Activated T-helper 1 cell treated with anti-CD3 and anti-CD28 coated beads, Interleukin-12 subunit alpha, Interleukin-12 subunit beta, Interleukin-2, Interleukin-4 antibody, amounts not matched to agents 30 ng/mL and 10 ng/mL and 1 ng/mL, durations not matched to agents 14 hours and 24 hours and 36 hours (primary cell): Measurements from ENCODE around the gene SLC26A2. TPM values are rescaled to one million over a fixed set of nuclear protein-coding genes. Genes with fewer than 3 reads are reported as not detected.
"Not testable (repeated sequence)": the region's sequence is repeated elsewhere in the genome, so short reads cannot be mapped to it uniquely, and the experiment has no call there.

ENCODE experiments used
- DNase-seq: peaks from one replicate; pipeline ENCODE4 v3.0.0; 2021; ENCODE audit warnings: low spot score
- H3K27ac Mint-ChIP-seq: one replicate; pipeline ENCODE4 v1.8.0; 2021; ENCODE audit warnings: mild to moderate bottlenecking, mixed read lengths
- H3K27me3 Mint-ChIP-seq: one replicate; pipeline ENCODE4 v1.8.0; 2022; ENCODE audit warnings: mild to moderate bottlenecking, moderate library complexity, mixed read lengths; ENCODE audit not compliant: insufficient read depth
- H3K36me3 Mint-ChIP-seq: one replicate; pipeline ENCODE4 v1.8.0; 2021; ENCODE audit warnings: low read depth, mixed read lengths
- H3K4me1 Mint-ChIP-seq: one replicate; pipeline ENCODE4 v1.8.0; 2021; ENCODE audit warnings: low read depth, mixed read lengths
- H3K4me3 Mint-ChIP-seq: one replicate; pipeline ENCODE4 v1.8.0; 2021; ENCODE audit warnings: mild to moderate bottlenecking, moderate library complexity, mixed read lengths
- H3K9me3 Mint-ChIP-seq: one replicate; pipeline ENCODE4 v1.8.0; 2021; ENCODE audit warnings: mixed read lengths
- intact Hi-C: fragments of 100-400 bp; cut with micrococcal nuclease; formaldehyde crosslinking; loops from one replicate; pipeline ENCODE4 v1.15.1; 2024
- total RNA-seq: library from RNA; stranded (reverse); gene quantifications from 2 replicates; pipeline ENCODE4 v1.2.3, GENCODE V29; 2022

SLC26A2 gene
- total RNA-seq, 1 donor from 2014 or later: 9.3 TPM

GRCh38 chr5:149940941-149941644, 19.5 kb upstream of the SLC26A2 start:
- H3K9me3 Mint-ChIP-seq: no peaks in the 10 kb centered on the region
- no peak overlapping the region for H3K4me3 Mint-ChIP-seq
- H3K36me3 Mint-ChIP-seq: no peaks in the 10 kb centered on the region
- H3K4me1 Mint-ChIP-seq: no peaks in the 10 kb centered on the region
- H3K27me3 Mint-ChIP-seq: no peaks in the 10 kb centered on the region
- no peak for DNase-seq
- intact Hi-C loops: no loop called here
- H3K27ac Mint-ChIP-seq: no peak overlapping the region

GRCh38 chr5:149941795-149942194, 18.8 kb upstream of the SLC26A2 start:
- Mint-ChIP-seq H3K27ac (no peak overlapping the region), H3K4me1 (no peaks in the 10 kb centered on the region), H3K27me3 (no peaks in the 10 kb centered on the region), H3K36me3 (no peaks in the 10 kb centered on the region), H3K4me3 (no peak overlapping the region), H3K9me3 (no peaks in the 10 kb centered on the region)
- intact Hi-C loops: no loop called here
- DNase-seq: no peak

DNA sequence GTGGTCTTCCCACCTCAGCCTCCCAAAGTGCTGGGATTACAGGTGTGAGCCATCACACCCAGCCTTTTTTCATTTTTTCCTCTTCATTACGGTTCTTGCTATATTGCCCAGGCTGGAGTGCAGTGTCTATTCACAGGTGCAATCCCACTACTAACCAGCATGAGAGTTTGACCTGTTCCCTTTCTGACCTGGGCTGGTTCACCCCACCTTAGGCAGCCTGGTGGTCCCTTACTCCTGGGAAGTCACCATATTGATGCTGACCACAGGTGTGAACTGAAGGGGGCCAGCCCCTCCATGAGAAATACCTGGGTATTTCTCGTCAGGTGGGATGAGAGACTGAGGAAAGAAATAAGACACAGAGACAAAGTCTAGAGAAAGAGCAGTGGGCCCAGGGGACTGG, 18.4 kb upstream of the SLC26A2 start:
- Mint-ChIP-seq H3K4me3 (no peak overlapping the region), H3K27ac (no peak overlapping the region), H3K9me3 (no peaks in the 10 kb centered on the region), H3K4me1 (no peaks in the 10 kb centered on the region), H3K27me3 (no peaks in the 10 kb centered on the region), H3K36me3 (no peaks in the 10 kb centered on the region)
- intact Hi-C loops: no loop called here
- no peak for DNase-seq

GRCh38 chr5:149942741-149943169, 17.8 kb upstream of the SLC26A2 start:
- intact Hi-C loops, H3K27me3 Mint-ChIP-seq, DNase-seq, H3K4me3 Mint-ChIP-seq, H3K4me1 Mint-ChIP-seq, H3K27ac Mint-ChIP-seq, H3K36me3 Mint-ChIP-seq, H3K9me3 Mint-ChIP-seq: not testable (repeated sequence)

- not testable (repeated sequence) for H3K4me1 Mint-ChIP-seq, DNase-seq, H3K27ac Mint-ChIP-seq
Observed at GRCh38 chr5:149943177-149943949, 17.2 kb upstream of the SLC26A2 start.

GRCh38 chr5:149944666-149945065, 15.9 kb upstream of the SLC26A2 start, which contains the start of gene PDE6A:
Gene PDE6A, minus strand, starts transcription at chr5:149944793. Its CDS starts 120 bp downstream, at chr5:149944673.
- Mint-ChIP-seq H3K4me1 (no peaks in the 10 kb centered on the region), H3K36me3 (no peaks in the 10 kb centered on the region), H3K27me3 (peaks cover 2% of the 10 kb centered on the region), H3K9me3 (no peaks in the 10 kb centered on the region), H3K4me3 (no peak within 1 kb of the TSS), H3K27ac (no peak within 1 kb of the TSS)
- no peak for DNase-seq
- intact Hi-C loops: no loop called here

More at GRCh38 chr5:149943177-149943949, 17.2 kb upstream of the SLC26A2 start:
- H3K9me3 Mint-ChIP-seq, H3K27me3 Mint-ChIP-seq, intact Hi-C loops, H3K4me3 Mint-ChIP-seq, H3K36me3 Mint-ChIP-seq: not testable (repeated sequence)

DNA sequence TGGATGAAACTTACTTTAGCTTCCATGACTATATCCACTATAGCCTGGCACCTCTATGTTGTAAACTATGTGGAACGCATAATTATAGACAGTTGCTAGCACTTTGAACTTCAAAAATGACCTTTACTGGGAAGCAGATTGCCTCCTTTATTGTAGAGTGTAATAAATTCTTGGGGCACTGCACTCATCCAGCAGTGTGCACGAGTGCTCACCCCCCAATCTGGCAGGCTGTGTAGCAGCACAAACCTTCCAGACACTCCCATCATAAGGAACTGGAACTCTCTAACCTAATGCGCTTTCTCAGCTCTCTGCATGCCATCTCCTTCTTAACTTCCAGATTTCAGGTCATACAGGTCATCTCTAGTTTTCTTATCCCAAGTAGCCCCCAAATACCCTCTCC, 14.4 kb upstream of the SLC26A2 start:
- Mint-ChIP-seq H3K4me1 (no peaks in the 10 kb centered on the region), H3K9me3 (no peaks in the 10 kb centered on the region)

GRCh38 chr5:149948993-149949392, 11.6 kb upstream of the SLC26A2 start:
- intact Hi-C loops: no loop called here
- Mint-ChIP-seq H3K27ac (no peak overlapping the region), H3K4me3 (no peak overlapping the region), H3K27me3 (peaks cover 3% of the 10 kb centered on the region), H3K9me3 (no peaks in the 10 kb centered on the region), H3K4me1 (no peaks in the 10 kb centered on the region), H3K36me3 (no peaks in the 10 kb centered on the region)
- DNase-seq: no peak

More for the DNA sequence above, 14.4 kb upstream of the SLC26A2 start:
- H3K27ac Mint-ChIP-seq: no peak overlapping the region
- H3K4me3 Mint-ChIP-seq: no peak overlapping the region
- intact Hi-C loops: no loop called here
- DNase-seq: no peak
- no peaks in the 10 kb centered on the region for H3K36me3 Mint-ChIP-seq
- H3K27me3 Mint-ChIP-seq: peaks cover 3% of the 10 kb centered on the region

GRCh38 chr5:149951138-149951749, 9.3 kb upstream of the SLC26A2 start:
- intact Hi-C loops: loop anchor here (10.0 kb wide), 1 partner anchor 606 kb away; the partner anchor contains the start of gene GRPEL2

GRCh38 chr5:149953436-149954121, 7.0 kb upstream of the SLC26A2 start:
- H3K4me1 Mint-ChIP-seq: no peaks in the 10 kb centered on the region
- peaks cover 3% of the 10 kb centered on the region for H3K27me3 Mint-ChIP-seq
- H3K27ac Mint-ChIP-seq: no peak overlapping the region
- no peak for DNase-seq
- intact Hi-C loops: loop anchor here (10.0 kb wide), 1 partner anchor 609 kb away; the partner anchor contains the start of gene GRPEL2
- no peak overlapping the region for H3K4me3 Mint-ChIP-seq
- H3K36me3 Mint-ChIP-seq: no peaks in the 10 kb centered on the region
- no peaks in the 10 kb centered on the region for H3K9me3 Mint-ChIP-seq

More at GRCh38 chr5:149951138-149951749, 9.3 kb upstream of the SLC26A2 start:
- Mint-ChIP-seq H3K27me3 (peaks cover 3% of the 10 kb centered on the region), H3K9me3 (no peaks in the 10 kb centered on the region), H3K27ac (no peak overlapping the region), H3K4me1 (no peaks in the 10 kb centered on the region), H3K4me3 (no peak overlapping the region), H3K36me3 (no peaks in the 10 kb centered on the region)
- DNase-seq: no peak

GRCh38 chr5:149954798-149955197, 5.8 kb upstream of the SLC26A2 start:
- Mint-ChIP-seq H3K4me3 (no peak overlapping the region), H3K4me1 (peaks cover 11% of the 10 kb centered on the region), H3K36me3 (peaks cover 4% of the 10 kb centered on the region), H3K9me3 (no peaks in the 10 kb centered on the region), H3K27ac (no peak overlapping the region), H3K27me3 (peaks cover 1% of the 10 kb centered on the region)
- no peak for DNase-seq
- intact Hi-C loops: loop anchor here (10.0 kb wide), 1 partner anchor 610 kb away; the partner anchor contains the start of gene GRPEL2

GRCh38 chr5:149956685-149957084, 3.9 kb upstream of the SLC26A2 start:
- H3K9me3 Mint-ChIP-seq: no peaks in the 10 kb centered on the region
- H3K36me3 Mint-ChIP-seq: peaks cover 6% of the 10 kb centered on the region
- peaks cover 25% of the 10 kb centered on the region for H3K4me1 Mint-ChIP-seq
- DNase-seq: no peak
- H3K4me3 Mint-ChIP-seq: no peak overlapping the region
- intact Hi-C loops: loop anchor here (10.0 kb wide), 1 partner anchor 612 kb away; the partner anchor contains the start of gene GRPEL2
- H3K27ac Mint-ChIP-seq: no peak overlapping the region
- no peaks in the 10 kb centered on the region for H3K27me3 Mint-ChIP-seq
